B cell (primary cell): ENCODE data around the gene BATF3. TPM values are rescaled to one million over a fixed set of nuclear protein-coding genes. Genes with fewer than 3 reads are reported as not detected.

Experiments used
- ATAC-seq: fragments of 200-7000 bp; cut with Tn5 transposase; one replicate; pipeline ENCODE4 v1.10.0; 2021; ENCODE audit warnings: low read depth, mild to moderate bottlenecking, moderate number of reproducible peaks, moderate library complexity
- CTCF ChIA-PET: fragments of 350-600 bp; sonication (Branson Sonifier 250); formaldehyde crosslinking; loops from one replicate; lab custom pipeline; 2021; ENCODE audit warnings: antibody characterized with exemption, inconsistent platforms; lab: Charles Lee
- POLR2A ChIA-PET: fragments of 350-600 bp; sonication (Branson Sonifier 250); formaldehyde crosslinking; loops from one replicate; lab custom pipeline; 2021; ENCODE audit warnings: antibody characterized with exemption; lab: Charles Lee
- DNase-seq: peaks from one replicate; pipeline ENCODE4 v3.0.0; 2013
- H2AFZ ChIP-seq: 2 replicates; pipeline ENCODE4 v1.6.1; 2012; ENCODE audit warnings: mild to moderate bottlenecking, low read depth, low read length; ENCODE audit not compliant: insufficient read depth, poor library complexity, severe bottlenecking
- H3K27ac ChIP-seq, 2 donors: 1 replicate in 1 of 2; 2 replicates in 1 of 2; pipeline ENCODE4 v1.5.1; 2012 to 2013; ENCODE audit warnings: low read length in 2 of 2, mild to moderate bottlenecking in 2 of 2, moderate library complexity in 1 of 2
- H3K27me3 ChIP-seq, 4 experiments: fragments of 200-600 bp in 1 of 4; sonication (generic) in 1 of 4; replicated peaks in 1 of 4; 1 replicate in 2 of 4; 2 replicates in 2 of 4; pipeline versions ENCODE4 v1.6.1 to v1.7.0; 2013 to 2016; ENCODE audit warnings: low read length in 3 of 4, mild to moderate bottlenecking in 2 of 4, mixed read lengths in 1 of 4, moderate library complexity in 1 of 4; ENCODE audit not compliant: insufficient read depth in 4 of 4, control insufficient read depth in 3 of 4; ENCODE audit errors: control extremely low read depth in 1 of 4
- H3K36me3 ChIP-seq, 2 experiments: replicated peaks in 1 of 2; 1 replicate in 1 of 2; 2 replicates in 1 of 2; pipeline versions ENCODE4 v1.6.1 to v1.7.1; 2013; ENCODE audit warnings: low read length in 1 of 2; ENCODE audit not compliant: insufficient read depth in 2 of 2, control insufficient read depth in 1 of 2; ENCODE audit errors: control extremely low read depth in 1 of 2, extremely low read depth in 1 of 2
- H3K4me1 ChIP-seq, 2 donors: fragments of 200-600 bp in 1 of 2; sonication (generic) in 1 of 2; 1 replicate in 1 of 2; 2 replicates in 1 of 2; pipeline versions ENCODE4 v1.5.1 to v1.6.1; 2013 to 2017; ENCODE audit warnings: low read length in 2 of 2; ENCODE audit not compliant: control insufficient read depth in 2 of 2, insufficient read depth in 2 of 2
- H3K4me2 ChIP-seq: replicated peaks from 2 replicates; pipeline ENCODE3; 2012; ENCODE audit warnings: mild to moderate bottlenecking, low read depth, low read length; ENCODE audit not compliant: poor library complexity, severe bottlenecking
- H3K4me3 ChIP-seq, 5 experiments: fragments of 200-600 bp in 1 of 5; sonication (generic) in 1 of 5; 1 replicate in 3 of 5; 2 replicates in 2 of 5; pipeline versions ENCODE4 v1.5.1 to v1.7.0; 2011 to 2016; ENCODE audit warnings: low read length in 4 of 5, mild to moderate bottlenecking in 4 of 5, low read depth in 2 of 5, control low read depth in 1 of 5, moderate library complexity in 1 of 5; ENCODE audit not compliant: insufficient read depth in 1 of 5; ENCODE audit errors: control extremely low read depth in 1 of 5, extremely low read depth in 1 of 5
- H3K79me2 ChIP-seq: fragments of 200-600 bp; sonication (generic); one replicate; pipeline ENCODE4 v1.6.0; 2016; ENCODE audit warnings: low read length; ENCODE audit not compliant: control insufficient read depth, insufficient read depth
- H3K9ac ChIP-seq: fragments of 200-600 bp; sonication (generic); 2 replicates; pipeline ENCODE4 v1.6.1; 2017; ENCODE audit warnings: mild to moderate bottlenecking, low read length, moderate library complexity
- H3K9me3 ChIP-seq, 3 donors: one replicate each; pipeline versions ENCODE4 v1.6.1 to v1.7.1; 2013; ENCODE audit warnings: low read length in 2 of 3; ENCODE audit not compliant: control insufficient read depth in 2 of 3, insufficient read depth in 1 of 3; ENCODE audit errors: control extremely low read depth in 1 of 3
- H4K20me1 ChIP-seq: 2 replicates; pipeline ENCODE4 v1.6.0; 2012; ENCODE audit warnings: mild to moderate bottlenecking, low read length; ENCODE audit not compliant: insufficient read depth, control insufficient read depth, poor library complexity, severe bottlenecking
- H3K27ac Mint-ChIP-seq: one replicate; pipeline ENCODE4 v1.8.0; 2021; ENCODE audit warnings: mixed read lengths
- H3K27me3 Mint-ChIP-seq: one replicate; pipeline ENCODE4 v1.8.0; 2021; ENCODE audit warnings: mixed read lengths
- H3K4me1 Mint-ChIP-seq: one replicate; pipeline ENCODE4 v1.8.0; 2021; ENCODE audit warnings: mixed read lengths
- H3K4me3 Mint-ChIP-seq: one replicate; pipeline ENCODE4 v1.8.0; 2021; ENCODE audit warnings: mixed read lengths
- H3K9me3 Mint-ChIP-seq: one replicate; pipeline ENCODE4 v1.8.0; 2022; ENCODE audit warnings: mixed read lengths; ENCODE audit not compliant: insufficient read depth
- EZH2 ChIP-seq: IDR thresholded peaks from 2 replicates; pipeline ENCODE4 v1.6.1; 2012; ENCODE audit warnings: borderline replicate concordance, low read depth, mild to moderate bottlenecking, moderate library complexity, low read length; ENCODE audit not compliant: insufficient read depth, poor library complexity, severe bottlenecking
- WGBS: methylation state at CpG from one replicate; pipeline ENCODE4 v1.1.5; 2013; ENCODE audit warnings: missing lambda C conversion rate; ENCODE audit not compliant: insufficient coverage; 5-methylcytosine and 5-hydroxymethylcytosine counted together
- intact Hi-C: fragments of 100-400 bp; cut with micrococcal nuclease; formaldehyde crosslinking; loops from one replicate; pipeline ENCODE4 v1.10.0; 2022
- polyA plus RNA-seq: library from polyadenylated mRNA; depleted of rRNA; stranded (reverse); fragments of >200 nt; gene quantifications from 2 replicates; pipeline ENCODE4 v1.2.3, GENCODE V29; 2012
- total RNA-seq, 2 donors: library from RNA; stranded (reverse); fragments of 120-200 nt in 1 of 2; gene quantifications; 1 replicate in 1 of 2; 2 replicates in 1 of 2; pipeline versions ENCODE4 v1.2.3 to v1.2.4, GENCODE V29; 2013 to 2022
- TF ChIP-seq, protein P1 (sequence below): fragments of 200-600 bp; IDR thresholded peaks from one replicate; pipeline ENCODE4 v1.8.0; 2022; ENCODE audit warnings: antibody characterized with exemption, mild to moderate bottlenecking

The BATF3 gene
- total and polyA plus RNA-seq, 2 donors (not counting 1 experiment from before 2014, with no cell fraction given): 0.36 to 1.9 TPM

- TF ChIP-seq, protein P1, sequence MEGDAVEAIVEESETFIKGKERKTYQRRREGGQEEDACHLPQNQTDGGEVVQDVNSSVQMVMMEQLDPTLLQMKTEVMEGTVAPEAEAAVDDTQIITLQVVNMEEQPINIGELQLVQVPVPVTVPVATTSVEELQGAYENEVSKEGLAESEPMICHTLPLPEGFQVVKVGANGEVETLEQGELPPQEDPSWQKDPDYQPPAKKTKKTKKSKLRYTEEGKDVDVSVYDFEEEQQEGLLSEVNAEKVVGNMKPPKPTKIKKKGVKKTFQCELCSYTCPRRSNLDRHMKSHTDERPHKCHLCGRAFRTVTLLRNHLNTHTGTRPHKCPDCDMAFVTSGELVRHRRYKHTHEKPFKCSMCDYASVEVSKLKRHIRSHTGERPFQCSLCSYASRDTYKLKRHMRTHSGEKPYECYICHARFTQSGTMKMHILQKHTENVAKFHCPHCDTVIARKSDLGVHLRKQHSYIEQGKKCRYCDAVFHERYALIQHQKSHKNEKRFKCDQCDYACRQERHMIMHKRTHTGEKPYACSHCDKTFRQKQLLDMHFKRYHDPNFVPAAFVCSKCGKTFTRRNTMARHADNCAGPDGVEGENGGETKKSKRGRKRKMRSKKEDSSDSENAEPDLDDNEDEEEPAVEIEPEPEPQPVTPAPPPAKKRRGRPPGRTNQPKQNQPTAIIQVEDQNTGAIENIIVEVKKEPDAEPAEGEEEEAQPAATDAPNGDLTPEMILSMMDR: no peak
- no peak for TF ChIP-seq EZH2
- H3K4me3 Mint-ChIP-seq: no peak overlapping the region
- ATAC-seq (no peak), DNase-seq (no peak)
- Histone ChIP-seq H3K4me3 (no peak overlapping the region), H3K79me2 (no peaks in the 10 kb centered on the region), H3K4me2 (no peak overlapping the region), H3K4me1 (peaks cover 18 to 21% of the 10 kb centered on the region in 2 donors), H4K20me1 (no peaks in the 10 kb centered on the region), H3K9ac (no peak overlapping the region), H3K9me3 (no peaks in the 10 kb centered on the region), H3K27me3 (no peaks in the 10 kb centered on the region), H3K36me3 (no peaks in the 10 kb centered on the region), H2AFZ (no peak overlapping the region), H3K27ac (no peak overlapping the region)
- peaks cover 23% of the 10 kb centered on the region for H3K4me1 Mint-ChIP-seq
- H3K27me3 Mint-ChIP-seq: no peaks in the 10 kb centered on the region
- H3K27ac Mint-ChIP-seq: no peak overlapping the region
- WGBS: over 99% methylated on average over 9 of the region's 11 CpGs
- ChIA-PET CTCF (interaction anchor here (1.3 kb wide), 1 partner anchor 14 kb away, joined by 4 read pairs; no protein-coding TSS in a partner anchor), POLR2A (no interaction called here)
- H3K9me3 Mint-ChIP-seq: no peaks in the 10 kb centered on the region
- intact Hi-C loops: no loop called here
These were observed 15.0 kb downstream of the BATF3 start for GRCh38 chr1:212684521-212685090.

- Mint-ChIP-seq H3K4me1 (peaks cover 26% of the 10 kb centered on the region), H3K4me3 (no peak overlapping the region), H3K27me3 (no peaks in the 10 kb centered on the region), H3K9me3 (no peaks in the 10 kb centered on the region), H3K27ac (peak overlapping the region; percentile 57)
- intact Hi-C loops: no loop called here
- DNase-seq: no peak
- H3K27ac ChIP-seq: no peak overlapping the region
- no peaks in the 10 kb centered on the region for H3K36me3 ChIP-seq
- no peak overlapping the region for H3K4me3 ChIP-seq
- H3K4me2 ChIP-seq: no peak overlapping the region
- no peaks in the 10 kb centered on the region for H4K20me1 ChIP-seq
- H3K9me3 ChIP-seq: no peaks in the 10 kb centered on the region
- CTCF ChIA-PET: interaction anchor here (1.3 kb wide), 1 partner anchor 14 kb away, joined by 4 read pairs; no protein-coding TSS in a partner anchor
- H2AFZ ChIP-seq: no peak overlapping the region
- no peaks in the 10 kb centered on the region for H3K79me2 ChIP-seq
- no peak for ATAC-seq
- H3K27me3 ChIP-seq: no peaks in the 10 kb centered on the region
- POLR2A ChIA-PET: no interaction called here
- no peak overlapping the region for H3K9ac ChIP-seq
- TF ChIP-seq EZH2: no peak
- TF ChIP-seq, protein P1: no peak
- 95% methylated on average over 6 of the region's 6 CpGs for whole genome bisulfite sequencing
- H3K4me1 ChIP-seq: peaks cover 18 to 25% of the 10 kb centered on the region in 2 donors
These were observed 15.6 kb downstream of the BATF3 start for GRCh38 chr1:212684076-212684475.
